ENCODE data around the gene AGAP2. TPM values are rescaled to one million over a fixed set of nuclear protein-coding genes. Genes with fewer than 3 reads are reported as not detected.

Gene AGAP2
- polyA plus RNA-seq, 2 of the 4 experiments (the other 2 are of a cell fraction), result 0.26 to 0.45 TPM

- TF ChIP-seq JUN (IDR thresholded peaks at IDR 0.05) (no peak), RFX5 (IDR thresholded peaks at IDR 0.05) (no peak)
Measured at GRCh38 chr12:57763881-57764661, 25.5 kb upstream of the AGAP2 start (continued).

GRCh38 chr12:57762463-57762862, 23.9 kb upstream of the AGAP2 start:
- H3K4me3 ChIP-seq, result no peak overlapping the region
- no peak overlapping the region for H3K4me2 ChIP-seq
- WGBS (ENCODE audit: missing lambda C conversion rate), result 73% methylated on average over 2 of the region's 2 CpGs
- FAIRE-seq (no peak), ATAC-seq (no peak), DNase-seq (ENCODE audit: low read depth in 1 of 2, low spot score in 1 of 2) (no peak)
- no peaks in the 10 kb centered on the region for H3K9me3 ChIP-seq
- POLR2A ChIA-PET, result interaction anchor here (0.7 kb wide), 1 partner anchor 10 kb away, joined by 3 read pairs; the partner anchor contains the start of genes EEF1AKMT3 and METTL1
- TF ChIP-seq CBX8 (IDR thresholded peaks at IDR 0.05), result no peak
- TF ChIP-seq NR3C1 (IDR thresholded peaks at IDR 0.05), result no peak
- TF ChIP-seq FOSL2 (IDR thresholded peaks at IDR 0.05), result no peak
- TF ChIP-seq FOSL2 (CRISPR knock-in tag; IDR thresholded peaks at IDR 0.05), result no peak
- no peak overlapping the region for H3K27ac ChIP-seq
- CTCF ChIA-PET, result interaction anchor here (2.5 kb wide), 1 partner anchor 20 kb away, joined by 6 read pairs; the partner anchor contains the start of gene TSFM
- H3K4me1 ChIP-seq, result peaks cover 25% of the 10 kb centered on the region

GRCh38 chr12:57761391-57761998, 23.0 kb upstream of the AGAP2 start:
- Histone ChIP-seq H3K9me3 (no peaks in the 10 kb centered on the region), H3K4me1 (peaks cover 18% of the 10 kb centered on the region), H3K4me3 (no peak overlapping the region), H3K4me2 (no peak overlapping the region), H3K27ac (no peak overlapping the region)
- FAIRE-seq, result no peak
- ChIA-PET CTCF (interaction anchor here (0.9 to 2.5 kb wide), 4 partner anchors 14 to 178 kb away, joined by 3 to 6 read pairs (median 3); partner anchors contain the start of gene TSFM), POLR2A (no interaction called here)
- 71% methylated on average over 4 of the region's 4 CpGs for WGBS (ENCODE audit: missing lambda C conversion rate)
- DNase-seq (ENCODE audit: low read depth in 1 of 2, low spot score in 1 of 2), result no peak
- TF ChIP-seq MAFK (IDR thresholded peaks at IDR 0.05; ENCODE audit: partially characterized antibody) (peak; percentile 78), ZFP36 (IDR thresholded peaks at IDR 0.05; ENCODE audit: borderline replicate concordance, partially characterized antibody) (no peak), KDM1A (IDR thresholded peaks at IDR 0.05; ENCODE audit: low read depth) (no peak)
- no peak for ATAC-seq

GRCh38 chr12:57760347-57760982, 21.9 kb upstream of the AGAP2 start:
- H3K4me1 ChIP-seq, result peaks cover 14% of the 10 kb centered on the region
- TF ChIP-seq REST (IDR thresholded peaks at IDR 0.05) (peak; percentile 91), KDM1A (IDR thresholded peaks at IDR 0.05; ENCODE audit: low read depth) (no peak), EHMT2 (IDR thresholded peaks at IDR 0.05; ENCODE audit: low read depth) (0 out of 2 replicates have a peak, but pooled peaks have one; percentile 21)
- ATAC-seq, result no peak
- no peak overlapping the region for H3K27ac ChIP-seq
- POLR2A ChIA-PET, result interaction anchor here (1.9 kb wide), 1 partner anchor 12 kb away, joined by 6 read pairs; the partner anchor contains the start of genes EEF1AKMT3 and METTL1
- no peak overlapping the region for H3K4me3 ChIP-seq
- no peak for DNase-seq (ENCODE audit: low read depth in 1 of 2, low spot score in 1 of 2)
- no peak for FAIRE-seq
- no peak overlapping the region for H3K4me2 ChIP-seq
- no peaks in the 10 kb centered on the region for H3K9me3 ChIP-seq
- WGBS (ENCODE audit: missing lambda C conversion rate), result 83% methylated on average over 3 of the region's 3 CpGs
- CTCF ChIA-PET, result interaction anchor here (0.9 to 2.5 kb wide), 9 partner anchors 10 to 177 kb away, joined by 3 to 16 read pairs (median 6); partner anchors contain the start of genes AVIL, TSFM and TSPAN31
